Measurements from ENCODE around the gene FBXO27. TPM values are rescaled to one million over a fixed set of nuclear protein-coding genes. Genes with fewer than 3 reads are reported as not detected.
A peak's percentile ranks its signal among the peaks of the same experiment; 100 is the strongest.

Gene FBXO27
- total RNA-seq, 1 donor from 2014 or later, result 3.7 TPM

DNA sequence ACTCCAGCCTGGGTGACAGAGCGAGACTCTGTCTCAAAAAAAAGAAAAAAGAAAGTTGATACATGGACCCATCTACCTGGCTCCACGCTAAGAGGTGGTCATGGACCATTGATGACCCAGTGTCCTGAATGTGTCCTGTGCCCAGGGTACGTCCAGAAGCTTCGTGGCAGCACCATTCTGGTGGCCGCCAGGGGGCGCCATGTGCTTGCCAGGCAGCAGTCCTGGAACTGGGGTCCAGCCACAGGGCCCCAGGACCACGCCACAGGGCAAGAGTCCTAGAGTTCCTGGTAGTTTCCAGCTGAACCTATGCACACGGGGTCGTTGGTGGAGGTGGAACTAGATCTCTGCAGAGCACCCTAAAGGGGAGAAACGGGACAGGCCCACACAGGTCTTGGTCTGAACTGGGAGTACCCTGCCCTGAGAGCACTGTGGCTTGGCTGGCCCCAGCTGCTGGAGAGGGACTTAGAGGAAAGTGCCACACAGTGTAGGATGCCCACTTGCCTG, 19.9 kb upstream of the FBXO27 start:
- no peaks in the 10 kb centered on the region for H3K36me3 ChIP-seq
- no peak overlapping the region for H3K4me3 ChIP-seq
- no peak for DNase-seq (ENCODE audit: extremely low spot score in 2 of 2)
- H3K9me3 ChIP-seq, result no peaks in the 10 kb centered on the region
- intact Hi-C loops (cut with DNase I), result no loop called here
- H3K27me3 ChIP-seq, result no peaks in the 10 kb centered on the region
- no peak overlapping the region for H3K27ac ChIP-seq
- H3K4me1 ChIP-seq, result no peaks in the 10 kb centered on the region
- TF ChIP-seq, protein P1, sequence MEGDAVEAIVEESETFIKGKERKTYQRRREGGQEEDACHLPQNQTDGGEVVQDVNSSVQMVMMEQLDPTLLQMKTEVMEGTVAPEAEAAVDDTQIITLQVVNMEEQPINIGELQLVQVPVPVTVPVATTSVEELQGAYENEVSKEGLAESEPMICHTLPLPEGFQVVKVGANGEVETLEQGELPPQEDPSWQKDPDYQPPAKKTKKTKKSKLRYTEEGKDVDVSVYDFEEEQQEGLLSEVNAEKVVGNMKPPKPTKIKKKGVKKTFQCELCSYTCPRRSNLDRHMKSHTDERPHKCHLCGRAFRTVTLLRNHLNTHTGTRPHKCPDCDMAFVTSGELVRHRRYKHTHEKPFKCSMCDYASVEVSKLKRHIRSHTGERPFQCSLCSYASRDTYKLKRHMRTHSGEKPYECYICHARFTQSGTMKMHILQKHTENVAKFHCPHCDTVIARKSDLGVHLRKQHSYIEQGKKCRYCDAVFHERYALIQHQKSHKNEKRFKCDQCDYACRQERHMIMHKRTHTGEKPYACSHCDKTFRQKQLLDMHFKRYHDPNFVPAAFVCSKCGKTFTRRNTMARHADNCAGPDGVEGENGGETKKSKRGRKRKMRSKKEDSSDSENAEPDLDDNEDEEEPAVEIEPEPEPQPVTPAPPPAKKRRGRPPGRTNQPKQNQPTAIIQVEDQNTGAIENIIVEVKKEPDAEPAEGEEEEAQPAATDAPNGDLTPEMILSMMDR (IDR thresholded peaks at IDR 0.05), result peak; percentile 37 to 61 (median 44)
- TF ChIP-seq POLR2A (IDR thresholded peaks at IDR 0.05), result no peak
- TF ChIP-seq POLR2AphosphoS5 (IDR thresholded peaks at IDR 0.05; ENCODE audit: insufficient read depth in 1 of 2, low read depth in 1 of 2), result no peak

DNA sequence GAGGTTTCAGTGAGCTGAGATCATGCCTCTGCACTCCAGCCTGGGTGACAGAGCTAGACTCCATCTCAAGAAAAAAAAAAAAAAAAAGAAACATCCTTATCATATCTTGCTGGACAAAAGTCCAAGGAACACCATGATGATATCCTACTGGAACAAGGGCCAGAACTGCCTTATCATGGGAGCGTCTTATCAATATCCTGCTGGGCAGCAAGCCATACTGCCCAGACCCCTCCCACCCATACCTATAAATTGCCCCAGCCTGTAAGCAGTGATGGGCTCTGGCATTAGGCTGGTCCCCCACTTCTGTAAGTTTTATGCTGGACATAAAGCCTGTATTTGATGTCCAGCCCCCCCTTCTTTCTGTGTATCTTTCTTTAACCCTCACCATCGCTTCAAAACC, 14.7 kb upstream of the FBXO27 start:
- H3K27me3 ChIP-seq, result no peaks in the 10 kb centered on the region
- intact Hi-C loops (cut with DNase I), result no loop called here
- no peaks in the 10 kb centered on the region for H3K9me3 ChIP-seq
- no peak overlapping the region for H3K27ac ChIP-seq
- no peaks in the 10 kb centered on the region for H3K4me1 ChIP-seq
- TF ChIP-seq, protein P1 (IDR thresholded peaks at IDR 0.05), result no peak
- TF ChIP-seq POLR2A (IDR thresholded peaks at IDR 0.05) (no peak), POLR2AphosphoS5 (IDR thresholded peaks at IDR 0.05; ENCODE audit: insufficient read depth in 1 of 2, low read depth in 1 of 2) (no peak)
- no peaks in the 10 kb centered on the region for H3K36me3 ChIP-seq
- DNase-seq (ENCODE audit: extremely low spot score in 2 of 2), result no peak
- no peak overlapping the region for H3K4me3 ChIP-seq

GRCh38 chr19:39046037-39046821, 13.9 kb upstream of the FBXO27 start:
- no peak overlapping the region for H3K4me3 ChIP-seq
- H3K36me3 ChIP-seq, result no peaks in the 10 kb centered on the region
- intact Hi-C loops (cut with DNase I), result no loop called here
- TF ChIP-seq POLR2AphosphoS5 (IDR thresholded peaks at IDR 0.05; ENCODE audit: insufficient read depth in 1 of 2, low read depth in 1 of 2), result no peak
- DNase-seq (ENCODE audit: extremely low spot score in 2 of 2), result no peak
- H3K27me3 ChIP-seq, result no peaks in the 10 kb centered on the region
- no peaks in the 10 kb centered on the region for H3K4me1 ChIP-seq
- H3K9me3 ChIP-seq, result no peaks in the 10 kb centered on the region
- H3K27ac ChIP-seq, result no peak overlapping the region

- intact Hi-C loops (cut with DNase I), result no loop called here
- H3K4me1 ChIP-seq, result no peaks in the 10 kb centered on the region
- no peak for DNase-seq (ENCODE audit: extremely low spot score in 2 of 2)
- H3K27me3 ChIP-seq, result no peaks in the 10 kb centered on the region
- no peaks in the 10 kb centered on the region for H3K9me3 ChIP-seq
- no peak for TF ChIP-seq POLR2A (IDR thresholded peaks at IDR 0.05)
- no peak for TF ChIP-seq POLR2AphosphoS5 (IDR thresholded peaks at IDR 0.05; ENCODE audit: insufficient read depth in 1 of 2, low read depth in 1 of 2)
- TF ChIP-seq, protein P1 (IDR thresholded peaks at IDR 0.05), result no peak
- no peak overlapping the region for H3K27ac ChIP-seq
- no peaks in the 10 kb centered on the region for H3K36me3 ChIP-seq
- H3K4me3 ChIP-seq, result no peak overlapping the region
Measured at GRCh38 chr19:39045506-39045905, 13.2 kb upstream of the FBXO27 start.

GRCh38 chr19:39038098-39038497, 5.7 kb upstream of the FBXO27 start:
- no peaks in the 10 kb centered on the region for H3K27me3 ChIP-seq
- H3K4me3 ChIP-seq, result no peak overlapping the region
- TF ChIP-seq, protein P1 (IDR thresholded peaks at IDR 0.05), result no peak
- TF ChIP-seq POLR2A (IDR thresholded peaks at IDR 0.05) (no peak), POLR2AphosphoS5 (IDR thresholded peaks at IDR 0.05; ENCODE audit: insufficient read depth in 1 of 2, low read depth in 1 of 2) (no peak)
- H3K36me3 ChIP-seq, result no peaks in the 10 kb centered on the region
- H3K27ac ChIP-seq, result no peak overlapping the region
- intact Hi-C loops (cut with DNase I), result no loop called here
- DNase-seq (ENCODE audit: extremely low spot score in 2 of 2), result no peak
- no peaks in the 10 kb centered on the region for H3K9me3 ChIP-seq
- H3K4me1 ChIP-seq, result peaks cover 6% of the 10 kb centered on the region

Data from vagina (tissue), 2 donors.